Measurements from ENCODE around the gene TNKS2.

Gene TNKS2

GRCh38 chr10:91788527-91788926, 9.7 kb upstream of the TNKS2 start:
- no peak overlapping the region for H3K4me3 ChIP-seq (ENCODE audit: low read depth, low read length)
- DNase-seq (ENCODE audit: low read depth) = no peak
- no peak for TF ChIP-seq CTCF (conservative IDR thresholded peaks at IDR 0.05; ENCODE audit: low read depth, low read length)

GRCh38 chr10:91796331-91797047, 1.7 kb upstream of the TNKS2 start:
- TF ChIP-seq CTCF (conservative IDR thresholded peaks at IDR 0.05; ENCODE audit: low read depth, low read length) = no peak
- H3K4me3 ChIP-seq (ENCODE audit: low read depth, low read length) = peak overlapping the region; percentile 43
- peak; percentile 15 for DNase-seq (ENCODE audit: low read depth)

GRCh38 chr10:91797048-91797690, 1.1 kb upstream of the TNKS2 start:
- DNase-seq (ENCODE audit: low read depth) = no peak
- no peak for TF ChIP-seq CTCF (conservative IDR thresholded peaks at IDR 0.05; ENCODE audit: low read depth, low read length)

GRCh38 chr10:91798649-91799611, 704 bp downstream of the TNKS2 start:
- no peak for TF ChIP-seq CTCF (conservative IDR thresholded peaks at IDR 0.05; ENCODE audit: low read depth, low read length)

More at GRCh38 chr10:91797048-91797690, 1.1 kb upstream of the TNKS2 start:
- H3K4me3 ChIP-seq (ENCODE audit: low read depth, low read length) = peak overlapping the region; percentile 94

GRCh38 chr10:91799612-91799975, 1.4 kb downstream of the TNKS2 start:
- no peak for DNase-seq (ENCODE audit: low read depth)
- H3K4me3 ChIP-seq (ENCODE audit: low read depth, low read length) = peak overlapping the region; percentile 94
- TF ChIP-seq CTCF (conservative IDR thresholded peaks at IDR 0.05; ENCODE audit: low read depth, low read length) = no peak

More at GRCh38 chr10:91798649-91799611, 704 bp downstream of the TNKS2 start:
- peak; percentile 74 for DNase-seq (ENCODE audit: low read depth)
- H3K4me3 ChIP-seq (ENCODE audit: low read depth, low read length) = peak overlapping the region; percentile 94

GRCh38 chr10:91800182-91800581, 2.0 kb downstream of the TNKS2 start:
- no peak for TF ChIP-seq CTCF (conservative IDR thresholded peaks at IDR 0.05; ENCODE audit: low read depth, low read length)
- peak overlapping the region; percentile 94 for H3K4me3 ChIP-seq (ENCODE audit: low read depth, low read length)
- DNase-seq (ENCODE audit: low read depth) = no peak

Data from choroid plexus epithelial cell (primary cell).